Measurements from ENCODE around the gene ISM2. TPM values are rescaled to one million over a fixed set of nuclear protein-coding genes. Genes with fewer than 3 reads are reported as not detected.

The ISM2 gene
- polyA plus RNA-seq, 1 of the 3 experiments (the other 2 are of a cell fraction): 0.20 TPM

GRCh38 chr14:77474479-77475177 is 24.0 kb downstream of the ISM2 start:
- Histone ChIP-seq H3K9ac (no peak overlapping the region), H3K27ac (ENCODE audit: low read depth in 2 of 2, low read length in 1 of 2) (no peak overlapping the region), H3K9me3 (no peaks in the 10 kb centered on the region), H2AFZ (ENCODE audit: low read depth) (no peak overlapping the region), H3K4me3 (ENCODE audit: low read depth in 2 of 2, low read length in 1 of 2) (no peak overlapping the region), H3K27me3 (ENCODE audit: insufficient read depth) (no peaks in the 10 kb centered on the region), H3K36me3 (replicated peaks in 1 of 2; ENCODE audit: control insufficient read depth in 1 of 2, insufficient read depth in 2 of 2, low read length in 1 of 2) (peaks cover 2% of the 10 kb centered on the region in 2 experiments), H3K4me2 (no peak overlapping the region), H3K79me2 (ENCODE audit: insufficient read depth) (no peaks in the 10 kb centered on the region), H3F3A (replicated peaks; ENCODE audit: insufficient read depth) (no peaks in the 10 kb centered on the region), H3K4me1 (ENCODE audit: control insufficient read depth in 1 of 2, insufficient read depth in 2 of 2, low read depth in 1 of 2, low read length in 1 of 2) (no peaks in the 10 kb centered on the region), H3K9me2 (no peaks in the 10 kb centered on the region), H4K20me1 (ENCODE audit: insufficient read depth) (no peaks in the 10 kb centered on the region)
- WGBS (ENCODE audit: low lambda C conversion rate): 96% methylated on average over 3 of the region's 9 CpGs
- ChIA-PET POLR2A (interaction anchor here (0.6 kb wide), 1 partner anchor 58 kb away, joined by 4 read pairs; no protein-coding TSS in a partner anchor), CTCF (interaction anchor here (1.0 to 2.7 kb wide), 2 partner anchors 15 to 21 kb away, joined by 3 to 13 read pairs; no protein-coding TSS in a partner anchor)
- no peak for DNase-seq
- no peak for TF ChIP-seq FOXJ3 (CRISPR knock-in tag; IDR thresholded peaks at IDR 0.05)
- TF ChIP-seq EZH2phosphoT487 (IDR thresholded peaks at IDR 0.05; ENCODE audit: borderline replicate concordance, low read depth): no peak
- no peak for TF ChIP-seq GATA2 (CRISPR knock-in tag; IDR thresholded peaks at IDR 0.05)

DNA sequence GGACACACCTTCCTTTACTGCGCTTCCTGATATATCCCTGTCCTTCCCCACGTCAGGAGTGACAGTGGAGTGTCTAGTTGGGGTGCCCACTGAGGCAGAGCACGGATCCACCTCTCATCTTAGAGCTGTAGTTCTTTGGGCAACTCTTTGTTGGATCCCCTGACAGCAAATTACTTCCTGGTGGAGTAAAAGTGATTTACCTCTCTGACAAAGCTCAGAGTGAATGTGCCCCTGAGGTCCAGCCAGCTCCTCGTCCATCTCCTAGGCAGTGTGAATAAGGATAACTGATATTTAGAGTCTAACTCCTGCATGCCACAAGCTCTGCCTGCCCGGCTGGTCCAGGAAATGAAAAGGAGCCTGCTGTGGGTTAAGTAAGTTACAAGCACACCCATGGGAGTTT is 24.7 kb downstream of the ISM2 start:
- H3K79me2 ChIP-seq (ENCODE audit: insufficient read depth): no peaks in the 10 kb centered on the region
- H2AFZ ChIP-seq (ENCODE audit: low read depth): no peak overlapping the region
- H3K36me3 ChIP-seq (replicated peaks in 1 of 2; ENCODE audit: control insufficient read depth in 1 of 2, insufficient read depth in 2 of 2, low read length in 1 of 2): peaks cover 9% of the 10 kb centered on the region in 2 experiments
- H3K4me2 ChIP-seq: no peak overlapping the region
- H3K9me3 ChIP-seq: no peaks in the 10 kb centered on the region
- H3K9ac ChIP-seq: no peak overlapping the region
- TF ChIP-seq FOSL2 (IDR thresholded peaks at IDR 0.05; ENCODE audit: borderline replicate concordance, low read depth) (no peak), FOXM1 (IDR thresholded peaks at IDR 0.05; ENCODE audit: low read depth) (no peak), MAX (IDR thresholded peaks at IDR 0.05; ENCODE audit: low read depth) (no peak), NFIC (IDR thresholded peaks at IDR 0.05; ENCODE audit: borderline replicate concordance) (no peak), GATA2 (CRISPR knock-in tag; IDR thresholded peaks at IDR 0.05) (no peak), MEF2A (IDR thresholded peaks at IDR 0.05; ENCODE audit: borderline replicate concordance, low read depth) (no peak), ELF1 (IDR thresholded peaks at IDR 0.05) (no peak), SIN3A (IDR thresholded peaks at IDR 0.05; ENCODE audit: borderline replicate concordance, low read depth, low read length) (no peak), MXI1 (IDR thresholded peaks at IDR 0.05; ENCODE audit: low read depth, low read length) (no peak), FOXJ3 (CRISPR knock-in tag; IDR thresholded peaks at IDR 0.05) (no peak)
- TF ChIP-seq, protein P1, sequence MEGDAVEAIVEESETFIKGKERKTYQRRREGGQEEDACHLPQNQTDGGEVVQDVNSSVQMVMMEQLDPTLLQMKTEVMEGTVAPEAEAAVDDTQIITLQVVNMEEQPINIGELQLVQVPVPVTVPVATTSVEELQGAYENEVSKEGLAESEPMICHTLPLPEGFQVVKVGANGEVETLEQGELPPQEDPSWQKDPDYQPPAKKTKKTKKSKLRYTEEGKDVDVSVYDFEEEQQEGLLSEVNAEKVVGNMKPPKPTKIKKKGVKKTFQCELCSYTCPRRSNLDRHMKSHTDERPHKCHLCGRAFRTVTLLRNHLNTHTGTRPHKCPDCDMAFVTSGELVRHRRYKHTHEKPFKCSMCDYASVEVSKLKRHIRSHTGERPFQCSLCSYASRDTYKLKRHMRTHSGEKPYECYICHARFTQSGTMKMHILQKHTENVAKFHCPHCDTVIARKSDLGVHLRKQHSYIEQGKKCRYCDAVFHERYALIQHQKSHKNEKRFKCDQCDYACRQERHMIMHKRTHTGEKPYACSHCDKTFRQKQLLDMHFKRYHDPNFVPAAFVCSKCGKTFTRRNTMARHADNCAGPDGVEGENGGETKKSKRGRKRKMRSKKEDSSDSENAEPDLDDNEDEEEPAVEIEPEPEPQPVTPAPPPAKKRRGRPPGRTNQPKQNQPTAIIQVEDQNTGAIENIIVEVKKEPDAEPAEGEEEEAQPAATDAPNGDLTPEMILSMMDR (IDR thresholded peaks at IDR 0.05): no peak
- TF ChIP-seq, protein P2, sequence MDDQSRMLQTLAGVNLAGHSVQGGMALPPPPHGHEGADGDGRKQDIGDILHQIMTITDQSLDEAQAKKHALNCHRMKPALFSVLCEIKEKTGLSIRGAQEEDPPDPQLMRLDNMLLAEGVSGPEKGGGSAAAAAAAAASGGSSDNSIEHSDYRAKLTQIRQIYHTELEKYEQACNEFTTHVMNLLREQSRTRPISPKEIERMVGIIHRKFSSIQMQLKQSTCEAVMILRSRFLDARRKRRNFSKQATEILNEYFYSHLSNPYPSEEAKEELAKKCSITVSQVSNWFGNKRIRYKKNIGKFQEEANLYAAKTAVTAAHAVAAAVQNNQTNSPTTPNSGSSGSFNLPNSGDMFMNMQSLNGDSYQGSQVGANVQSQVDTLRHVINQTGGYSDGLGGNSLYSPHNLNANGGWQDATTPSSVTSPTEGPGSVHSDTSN (IDR thresholded peaks at IDR 0.05): no peak
- no peak for DNase-seq
- POLR2A ChIA-PET: interaction anchor here (0.6 kb wide), 1 partner anchor 59 kb away, joined by 4 read pairs; no protein-coding TSS in a partner anchor
- CTCF ChIA-PET: interaction anchor here (1.0 to 2.7 kb wide), 2 partner anchors 15 to 22 kb away, joined by 3 to 13 read pairs; no protein-coding TSS in a partner anchor
- no peak overlapping the region for H3K27ac ChIP-seq (ENCODE audit: low read depth in 2 of 2, low read length in 1 of 2)
- no peaks in the 10 kb centered on the region for H4K20me1 ChIP-seq (ENCODE audit: insufficient read depth)
- H3K27me3 ChIP-seq (ENCODE audit: insufficient read depth): no peaks in the 10 kb centered on the region
- no peaks in the 10 kb centered on the region for H3K9me2 ChIP-seq
- no peaks in the 10 kb centered on the region for H3F3A ChIP-seq (replicated peaks; ENCODE audit: insufficient read depth)
- no peak overlapping the region for H3K4me3 ChIP-seq (ENCODE audit: low read depth in 2 of 2, low read length in 1 of 2)
- WGBS (ENCODE audit: low lambda C conversion rate): 73% methylated on average over 5 of the region's 5 CpGs
- no peaks in the 10 kb centered on the region for H3K4me1 ChIP-seq (ENCODE audit: control insufficient read depth in 1 of 2, insufficient read depth in 2 of 2, low read depth in 1 of 2, low read length in 1 of 2)
